Femur (tissue), 1 donor: ENCODE data around the gene CATSPER1.
A peak's percentile ranks its signal among the peaks of the same experiment; 100 is the strongest.

ENCODE experiments used
- DNase-seq: peaks from one replicate; pipeline ENCODE4 v3.0.0-alpha.2; 2017

Gene CATSPER1

DNA sequence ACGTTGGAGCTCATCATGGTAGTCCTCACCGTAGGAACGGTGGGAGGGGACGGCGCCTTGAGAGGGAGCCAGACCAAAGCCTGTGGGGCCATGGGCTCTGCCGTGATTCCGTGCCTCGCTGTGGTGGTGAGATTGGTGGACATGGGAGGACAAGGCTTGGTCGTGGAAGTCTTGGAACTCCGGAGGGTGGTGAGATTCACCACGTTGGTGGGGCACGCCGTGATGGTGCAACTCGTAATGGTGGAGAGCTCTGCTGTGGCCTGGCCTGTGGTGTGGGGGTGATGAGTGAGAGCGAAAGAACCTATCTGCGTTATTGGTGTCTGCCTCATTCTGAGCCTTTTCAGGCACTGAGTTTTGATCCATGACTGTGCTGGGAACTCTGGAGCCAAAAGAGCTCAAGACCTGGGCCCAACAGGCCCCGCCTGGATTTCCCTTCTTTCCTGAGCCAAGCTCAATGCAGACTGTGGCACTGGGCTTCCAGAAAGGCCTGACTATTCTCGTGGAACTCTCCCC lies at the start of gene CATSPER1:
Gene CATSPER1 (minus strand): TSS at position 463 of the 513 bp plus-strand sequence. CDS start 100 bp downstream, at position 363.
- no peak for DNase-seq

DNA sequence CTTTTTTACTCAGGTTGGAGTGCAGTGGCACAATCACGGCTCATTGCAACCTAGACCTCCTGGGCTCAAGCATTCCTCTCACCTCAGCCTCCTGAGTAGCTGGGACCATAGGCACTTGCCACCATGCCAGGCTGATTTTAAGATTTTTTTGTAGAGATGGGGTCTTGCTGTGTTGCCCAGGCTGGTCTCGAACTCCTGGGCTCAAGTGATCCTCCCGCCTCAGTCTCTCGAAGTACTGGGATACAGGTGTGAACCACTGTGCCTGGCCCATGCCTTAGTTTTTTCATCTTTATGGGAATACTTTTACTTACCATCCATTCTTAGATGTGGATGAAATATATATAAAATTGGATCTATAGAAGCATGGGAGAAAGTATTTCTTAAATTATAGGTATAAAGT lies 49.0 kb upstream of the CATSPER1 start:
- no peak for DNase-seq

DNA sequence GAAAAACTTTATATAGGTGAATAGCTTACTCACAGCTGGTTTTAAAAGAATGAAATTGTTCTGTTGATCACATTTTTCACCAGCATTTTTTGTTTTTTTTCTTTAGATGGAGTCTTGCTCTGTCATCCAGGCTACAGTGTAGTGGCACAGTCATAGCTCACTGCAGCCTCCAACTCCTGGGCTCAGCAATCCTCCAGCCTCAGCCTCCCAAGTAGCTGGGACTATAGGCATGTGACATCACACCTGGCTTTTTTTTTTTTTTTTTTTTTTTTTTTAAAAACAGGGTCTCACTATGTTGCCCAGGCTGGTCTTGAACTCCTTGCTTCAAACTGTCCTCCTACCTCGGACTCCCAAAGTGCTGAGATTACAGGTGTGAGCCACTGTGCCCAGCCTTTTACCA lies 47.4 kb upstream of the CATSPER1 start:
- no peak for DNase-seq

DNA sequence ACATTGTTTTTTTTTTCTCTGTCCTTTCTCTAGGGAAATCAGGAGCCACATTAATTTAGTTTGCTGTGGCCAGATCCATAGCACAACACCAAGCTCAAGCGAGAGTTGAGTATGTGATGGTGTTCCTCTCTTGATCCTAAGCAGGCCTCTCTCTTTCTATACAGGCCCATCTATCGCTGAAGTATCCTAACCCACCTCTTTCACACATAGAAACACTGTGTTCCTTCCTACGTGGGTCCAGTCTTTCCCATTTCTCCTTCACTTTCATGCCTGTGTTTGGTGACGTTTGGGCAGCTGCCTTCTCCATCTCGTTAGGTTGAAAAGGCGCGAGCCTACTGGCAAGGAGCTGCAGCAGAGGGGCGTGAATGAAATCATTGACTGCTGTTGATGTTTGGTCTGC lies 46.2 kb upstream of the CATSPER1 start:
- no peak for DNase-seq

DNA sequence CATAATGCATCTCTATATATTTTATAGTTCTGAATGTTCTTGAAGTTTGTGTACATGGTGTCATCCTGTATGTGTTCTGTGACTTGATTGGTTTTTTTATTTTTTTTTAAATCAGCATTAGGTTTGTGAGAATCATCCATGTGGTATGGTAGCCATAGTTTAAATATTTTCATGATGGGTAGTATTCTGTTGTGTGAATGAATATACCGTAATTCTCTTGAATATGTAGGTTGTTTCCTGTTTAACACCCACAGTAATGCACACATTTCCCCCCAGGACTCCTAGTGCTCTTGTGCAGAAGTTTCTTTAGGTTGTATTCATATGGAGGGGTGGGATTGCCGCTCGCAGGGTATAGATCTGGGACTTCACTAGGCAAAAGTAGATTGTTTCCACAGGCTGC lies 45.8 kb upstream of the CATSPER1 start:
- DNase-seq, result no peak

DNA sequence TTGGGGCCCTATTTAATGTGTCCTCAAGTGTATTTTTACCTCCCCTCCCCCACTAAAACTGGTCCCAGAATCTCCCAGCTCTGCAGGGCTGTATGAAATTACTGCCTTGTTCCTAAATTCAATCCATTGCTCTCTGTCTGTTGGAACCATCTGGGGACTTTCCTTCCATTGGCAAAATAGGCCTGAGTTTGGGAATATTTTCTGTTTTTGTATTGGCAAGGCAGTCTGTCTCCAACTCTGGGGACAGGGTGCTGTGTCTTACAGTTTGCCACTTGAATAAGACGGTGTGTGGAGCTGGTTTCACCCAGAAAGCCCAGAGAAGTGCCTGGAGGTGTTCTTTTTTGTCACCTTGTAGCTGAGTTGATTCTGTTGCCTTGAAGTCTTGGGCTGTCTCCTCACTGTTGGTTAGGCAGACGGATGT lies 45.1 kb upstream of the CATSPER1 start:
- DNase-seq, result no peak

DNA sequence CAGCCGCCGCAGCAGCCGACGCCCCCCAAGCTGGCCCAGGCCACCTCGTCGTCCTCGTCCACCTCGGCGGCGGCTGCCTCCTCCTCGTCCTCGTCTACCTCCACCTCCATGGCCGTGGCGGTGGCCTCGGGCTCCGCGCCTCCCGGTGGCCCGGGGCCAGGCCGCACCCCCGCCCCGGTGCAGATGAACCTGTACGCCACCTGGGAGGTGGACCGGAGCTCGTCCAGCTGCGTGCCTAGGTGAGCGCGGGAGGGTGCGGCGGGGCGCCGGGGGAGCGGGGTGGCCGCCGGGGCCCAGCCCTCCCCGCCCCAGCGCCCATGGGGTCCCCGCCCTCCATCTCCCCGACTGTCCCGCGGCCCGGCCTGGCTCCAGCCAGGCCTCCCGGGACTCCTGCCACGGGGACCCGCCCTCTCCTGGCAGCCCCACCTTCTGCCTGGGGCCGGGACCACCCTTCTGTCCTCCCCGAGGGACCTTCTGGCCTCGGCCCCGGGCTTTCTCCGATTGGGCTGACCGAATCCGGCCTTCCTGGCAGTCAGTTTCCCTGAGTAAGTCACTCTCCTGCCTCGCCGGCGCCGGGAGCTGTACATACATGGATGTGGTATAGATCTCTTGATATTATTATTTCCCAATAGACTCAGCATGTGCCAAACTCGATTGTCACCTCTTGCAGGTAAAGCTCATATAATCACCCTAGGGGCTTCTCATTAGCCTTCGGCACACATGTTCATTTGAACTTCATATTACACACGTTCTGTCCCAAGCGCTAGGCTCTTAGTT lies 44.5 kb upstream of the CATSPER1 start:
- DNase-seq, result peak; percentile 77

DNA sequence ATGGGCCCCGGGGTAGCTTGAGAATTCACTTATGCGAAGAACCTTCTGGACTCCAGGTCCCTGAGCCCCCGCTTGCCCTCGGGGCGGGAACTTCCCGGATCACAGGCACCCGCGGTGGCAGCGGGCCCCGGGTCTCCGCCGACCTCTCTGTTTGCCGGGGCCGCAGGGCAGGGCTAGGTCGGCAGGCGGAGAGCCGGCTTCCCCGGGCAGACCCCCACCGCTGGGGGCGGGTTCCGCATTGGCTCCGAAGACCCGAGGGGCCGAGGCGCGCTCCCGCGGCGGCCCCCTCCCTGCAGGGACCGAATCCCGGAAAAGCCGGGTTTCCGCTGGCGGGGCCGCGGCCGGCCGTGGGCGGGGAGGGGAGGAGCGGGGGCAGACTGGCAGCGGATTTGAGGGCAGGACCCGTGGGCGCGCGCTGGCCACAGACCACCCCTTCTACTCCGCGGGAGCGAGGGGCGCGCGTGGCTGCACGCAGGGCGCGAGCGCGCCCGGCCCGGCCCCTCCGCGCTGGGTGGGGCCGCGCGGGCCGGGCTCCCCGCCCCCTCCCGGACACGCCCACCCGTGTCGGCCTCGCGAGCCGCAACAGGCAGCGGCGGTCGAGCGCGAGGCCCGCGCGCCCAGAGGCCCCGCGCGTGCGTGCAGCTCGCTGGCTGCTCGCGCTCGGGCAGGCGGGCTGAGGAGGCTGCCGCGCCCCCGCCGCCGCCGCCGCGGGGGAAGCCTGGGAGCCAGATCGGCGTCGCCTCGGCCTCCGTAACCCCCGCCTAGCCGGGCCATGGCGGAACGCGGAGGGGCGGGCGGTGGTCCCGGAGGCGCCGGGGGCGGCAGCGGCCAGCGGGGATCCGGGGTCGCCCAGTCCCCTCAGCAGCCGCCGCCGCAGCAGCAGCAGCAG lies 43.7 kb upstream of the CATSPER1 start, which contains the start of gene PACS1:
Gene PACS1 (plus strand): TSS at position 558 of the 889 bp plus-strand sequence. CDS start 215 bp downstream, at position 773.
- DNase-seq, result peak; percentile 90

DNA sequence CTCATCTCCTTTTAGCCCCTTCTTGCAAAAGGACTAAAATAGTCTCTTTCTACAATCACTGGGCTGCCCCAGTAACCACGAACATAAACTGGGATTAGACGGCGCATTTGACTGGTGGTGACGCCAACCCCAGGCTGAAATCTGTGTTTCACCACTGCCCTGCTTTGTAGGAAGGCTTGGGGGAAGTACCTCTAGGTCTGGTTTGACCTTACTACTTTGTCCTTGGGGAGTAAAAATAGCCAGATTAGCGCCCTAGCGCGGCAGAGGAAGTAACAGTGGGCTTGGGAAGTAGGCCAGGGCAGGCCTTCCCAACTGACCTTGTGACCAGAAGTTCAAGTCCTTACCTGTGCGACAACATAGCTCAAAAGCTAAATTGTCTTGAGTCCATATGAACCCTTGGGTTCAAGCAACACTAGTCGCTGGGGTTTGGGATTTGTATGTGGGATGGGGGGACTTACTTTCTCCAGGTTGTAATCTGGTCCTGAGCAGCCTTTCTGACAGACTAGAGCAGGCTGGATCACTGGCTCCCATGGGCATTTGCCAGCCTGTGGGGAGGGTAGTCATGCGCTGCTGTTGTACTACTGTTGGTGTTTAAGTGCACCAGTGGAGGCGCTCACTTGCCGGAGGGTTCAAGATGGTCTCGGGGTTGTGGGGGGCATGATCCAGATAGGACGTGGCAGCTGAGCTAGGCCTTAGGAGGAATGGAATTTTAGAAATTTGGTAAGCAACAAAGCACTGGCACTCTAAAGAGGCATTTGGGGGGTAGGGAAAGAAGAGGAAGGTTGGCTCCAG lies 42.8 kb upstream of the CATSPER1 start:
- peak; percentile 66 for DNase-seq

DNA sequence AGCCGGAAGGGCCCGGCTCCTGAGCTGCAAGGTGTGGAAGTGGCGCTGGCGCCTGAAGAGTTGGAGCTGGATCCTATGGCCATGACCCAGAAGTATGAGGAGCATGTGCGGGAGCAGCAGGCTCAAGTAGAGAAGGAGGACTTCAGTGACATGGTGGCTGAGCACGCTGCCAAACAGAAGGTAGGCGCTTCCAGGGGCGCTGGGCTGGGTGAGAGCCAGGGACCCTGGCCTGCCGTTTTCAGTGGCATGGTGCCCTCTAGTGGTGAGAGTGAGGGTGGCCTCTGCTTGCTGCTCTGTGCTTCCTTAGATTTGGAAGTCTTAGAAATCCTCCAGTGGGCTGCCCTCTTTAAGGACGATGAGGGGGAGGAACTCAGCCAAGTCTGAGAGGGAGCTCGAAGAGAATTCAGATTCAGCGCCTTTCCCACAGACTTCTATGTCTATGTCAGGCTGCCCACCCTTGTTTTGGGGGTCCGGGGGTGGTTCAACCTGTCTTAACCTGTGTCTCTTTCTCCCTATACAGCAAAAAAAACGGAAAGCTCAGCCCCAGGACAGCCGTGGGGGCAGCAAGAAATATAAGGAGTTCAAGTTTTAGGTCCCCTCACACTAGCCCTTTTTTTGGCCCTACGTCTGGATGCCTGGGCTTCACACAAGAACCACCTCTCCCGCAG lies 42.0 kb upstream of the CATSPER1 start:
- DNase-seq, result peak; percentile 82

DNA sequence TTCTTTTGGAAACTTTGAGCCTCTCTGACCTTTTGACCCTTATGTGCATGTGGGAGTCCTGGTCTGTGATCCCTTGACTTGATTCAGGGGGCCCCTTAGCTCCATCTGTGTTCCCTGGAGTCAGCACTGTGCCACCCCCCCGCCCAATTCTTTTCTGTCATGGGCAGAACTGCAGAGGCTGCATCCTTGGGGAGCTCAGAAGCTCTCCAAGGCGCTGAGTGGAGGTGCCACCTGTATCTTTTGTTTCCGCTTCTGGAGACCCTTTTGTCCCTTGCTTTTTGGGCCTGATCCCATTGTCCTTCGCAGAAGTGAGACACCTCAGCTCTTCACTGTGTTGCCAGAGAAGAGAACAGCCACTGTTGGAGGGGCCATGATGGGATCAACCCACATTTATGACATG lies 41.4 kb upstream of the CATSPER1 start:
- no peak for DNase-seq

DNA sequence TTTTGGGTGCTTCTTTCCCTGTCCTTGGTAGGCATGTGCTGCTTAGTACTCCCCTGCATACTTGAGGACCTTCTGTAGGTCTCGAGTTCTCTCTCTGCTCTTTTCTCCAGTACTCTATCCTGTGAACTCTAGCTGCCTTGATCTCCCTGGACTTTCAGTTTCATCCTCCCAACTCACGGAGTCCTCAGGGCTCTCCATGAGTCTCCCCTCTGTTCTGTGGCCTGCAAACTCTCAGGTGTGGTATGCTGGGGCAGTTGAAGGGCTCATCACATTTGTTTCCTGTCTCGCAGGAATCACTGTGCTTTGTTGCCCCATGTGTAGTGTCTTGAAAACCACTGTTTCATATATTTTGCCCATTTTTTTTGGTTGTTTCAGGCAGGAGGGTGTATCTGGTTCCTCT lies 40.5 kb upstream of the CATSPER1 start:
- no peak for DNase-seq

DNA sequence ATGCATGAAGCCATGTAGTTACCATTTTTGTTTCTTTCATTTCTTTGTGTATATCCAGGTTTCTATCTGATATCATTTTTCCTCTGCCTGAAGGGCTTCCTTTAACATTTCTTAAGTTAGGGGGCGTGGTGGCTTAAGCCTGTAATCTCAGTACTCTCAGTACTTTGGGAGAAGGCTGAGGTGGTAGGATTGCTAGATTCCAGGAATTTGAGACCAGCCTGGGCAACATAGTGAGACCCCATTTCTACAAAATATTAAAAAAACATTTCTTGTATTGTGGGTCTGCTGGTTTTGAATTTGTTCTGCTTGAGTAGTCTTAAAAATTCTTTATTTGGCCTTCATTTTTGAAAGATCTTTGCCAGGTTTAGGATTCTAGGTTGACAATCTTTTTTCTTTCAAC lies 38.3 kb upstream of the CATSPER1 start:
- no peak for DNase-seq

DNA sequence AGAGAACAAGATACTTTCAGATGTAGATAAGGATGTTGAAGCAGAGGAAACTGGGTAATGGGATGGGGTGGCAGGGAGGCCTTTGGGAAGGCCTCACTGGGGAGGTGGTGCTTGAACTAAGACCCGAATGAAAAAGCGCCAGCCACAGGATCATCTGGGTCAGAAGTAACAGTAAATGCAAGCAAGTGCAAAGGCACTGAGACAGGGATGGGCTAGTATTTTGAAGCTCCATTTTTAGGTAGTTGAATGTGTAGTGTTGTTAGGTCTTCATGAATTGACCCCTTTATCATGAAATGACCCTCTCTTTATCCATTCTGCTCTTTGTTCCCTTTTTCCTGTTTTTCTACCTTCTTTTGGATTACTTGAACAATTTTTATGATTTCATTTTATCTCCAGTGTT lies 37.6 kb upstream of the CATSPER1 start:
- DNase-seq, result no peak

DNA sequence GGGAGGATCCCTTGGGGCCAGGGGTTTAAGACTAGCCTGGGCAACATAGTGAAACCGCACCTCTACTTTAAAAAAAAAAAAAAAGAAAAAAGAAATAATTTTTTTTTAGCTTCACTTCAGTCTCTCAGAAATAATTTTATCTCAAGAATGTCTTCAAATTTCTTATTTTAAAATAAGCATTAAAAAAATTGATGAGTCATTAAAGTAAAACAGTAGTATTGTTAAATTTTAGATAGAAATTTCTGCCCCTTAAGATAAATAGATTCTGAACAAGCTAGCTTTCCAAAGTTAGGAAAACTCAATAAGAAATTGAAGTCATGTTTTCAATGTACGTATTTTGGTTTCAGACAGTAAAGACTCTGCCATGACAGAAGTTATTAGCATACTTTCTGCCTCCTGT lies 36.1 kb upstream of the CATSPER1 start:
- no peak for DNase-seq

DNA sequence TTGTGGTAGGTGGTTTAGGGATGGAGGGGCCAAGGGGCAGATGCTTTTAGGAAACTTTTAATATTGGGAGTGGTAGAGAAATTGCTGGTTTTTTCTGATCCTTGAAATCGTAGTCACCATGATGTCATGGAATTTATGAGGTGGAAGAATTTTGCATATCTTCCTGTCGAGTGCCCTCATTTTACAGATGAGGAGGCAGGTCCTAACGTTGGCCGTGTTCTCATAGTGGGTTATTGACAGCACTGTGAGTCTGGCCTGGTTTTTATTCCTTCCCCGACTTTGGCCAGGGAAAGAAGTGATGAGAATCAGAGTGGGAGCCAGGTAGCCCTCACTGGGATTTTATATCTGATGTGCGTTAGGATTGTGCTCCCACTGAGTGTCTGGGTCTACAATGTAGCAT lies 35.0 kb upstream of the CATSPER1 start:
- no peak for DNase-seq

DNA sequence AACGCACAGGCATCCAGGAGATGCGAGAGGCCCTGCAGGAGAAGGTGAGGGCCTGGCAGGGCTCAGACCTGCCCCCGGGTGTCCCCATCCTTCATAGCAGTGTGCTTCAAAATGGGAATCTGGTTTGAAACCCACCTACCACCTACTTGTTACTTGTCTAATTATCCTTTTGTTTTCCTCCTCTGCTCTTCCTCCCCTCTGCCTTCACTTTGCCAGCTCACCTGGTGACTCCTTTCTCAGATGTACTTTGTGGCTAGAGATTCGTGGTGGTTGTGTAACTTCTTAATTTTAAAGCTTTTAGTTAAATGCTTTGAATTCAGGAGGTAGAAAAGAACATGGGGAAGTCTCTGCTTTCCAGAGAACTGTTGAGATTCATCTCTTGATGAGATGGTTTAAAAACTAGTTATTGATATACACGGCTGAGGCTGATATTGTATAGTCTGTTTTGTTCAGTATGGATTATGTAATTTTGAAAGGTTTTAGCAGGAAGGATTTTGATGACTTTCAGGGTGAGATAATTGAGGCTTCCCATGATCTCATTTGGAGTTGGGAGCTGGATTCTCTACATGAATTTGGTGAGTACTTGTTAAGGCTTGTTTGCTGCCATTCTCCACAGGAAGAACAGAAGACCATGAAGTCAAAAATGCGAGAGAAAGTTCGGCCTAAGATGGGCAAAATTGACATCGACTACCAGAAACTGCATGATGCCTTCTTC lies 33.8 kb upstream of the CATSPER1 start:
- DNase-seq, result no peak

DNA sequence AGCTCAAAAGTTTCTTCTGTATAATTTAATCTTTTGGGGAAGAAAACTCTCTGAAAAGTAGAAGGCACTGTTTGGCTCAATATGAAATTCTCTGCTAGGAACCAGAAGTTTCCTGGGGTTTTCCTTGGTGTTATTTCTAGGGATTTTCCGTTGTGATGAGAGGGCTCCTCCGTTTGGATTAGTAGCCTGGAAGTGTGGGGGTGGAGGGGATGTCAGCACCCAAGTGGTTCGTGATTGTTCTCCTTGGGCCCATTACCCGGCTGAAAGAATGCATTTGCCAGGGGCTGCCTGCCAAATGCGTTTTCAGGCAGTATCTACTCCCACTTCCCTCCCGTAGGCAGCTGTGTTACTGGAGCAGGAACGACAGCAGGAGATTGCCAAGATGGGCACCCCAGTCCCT lies 30.2 kb upstream of the CATSPER1 start:
- DNase-seq, result no peak

DNA sequence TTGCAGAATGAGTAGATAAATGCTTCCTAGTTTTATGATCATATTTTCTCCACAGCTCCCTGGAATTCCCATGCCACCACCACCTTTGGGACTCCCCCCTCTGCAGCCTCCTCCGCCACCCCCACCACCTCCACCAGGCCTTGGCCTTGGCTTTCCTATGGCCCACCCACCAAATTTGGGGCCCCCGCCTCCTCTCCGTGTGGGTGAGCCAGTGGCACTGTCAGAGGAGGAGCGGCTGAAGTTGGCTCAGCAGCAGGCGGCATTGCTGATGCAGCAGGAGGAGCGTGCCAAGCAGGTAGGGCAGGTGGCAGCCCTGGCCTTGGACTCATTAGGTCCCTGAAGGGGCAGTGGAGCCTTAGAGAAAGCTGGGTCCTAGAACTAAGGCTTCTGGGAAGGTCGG lies 28.7 kb upstream of the CATSPER1 start:
- no peak for DNase-seq

DNA sequence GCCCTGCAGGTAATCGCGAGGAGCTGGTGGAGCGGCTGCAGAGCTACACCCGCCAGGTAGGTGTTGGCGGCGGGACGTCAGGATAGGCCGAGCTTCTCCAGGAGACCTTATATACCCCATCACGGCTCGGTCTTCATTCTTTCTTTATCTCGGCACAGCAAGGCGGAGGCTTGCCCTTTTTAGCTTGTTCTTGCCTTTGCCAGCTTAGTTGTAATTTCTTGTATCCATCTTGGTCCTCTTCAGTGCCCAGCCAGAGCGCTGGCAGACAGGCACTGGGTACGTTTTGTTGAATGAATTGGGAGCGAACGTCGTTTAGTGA lies 26.3 kb upstream of the CATSPER1 start:
- no peak for DNase-seq

DNA sequence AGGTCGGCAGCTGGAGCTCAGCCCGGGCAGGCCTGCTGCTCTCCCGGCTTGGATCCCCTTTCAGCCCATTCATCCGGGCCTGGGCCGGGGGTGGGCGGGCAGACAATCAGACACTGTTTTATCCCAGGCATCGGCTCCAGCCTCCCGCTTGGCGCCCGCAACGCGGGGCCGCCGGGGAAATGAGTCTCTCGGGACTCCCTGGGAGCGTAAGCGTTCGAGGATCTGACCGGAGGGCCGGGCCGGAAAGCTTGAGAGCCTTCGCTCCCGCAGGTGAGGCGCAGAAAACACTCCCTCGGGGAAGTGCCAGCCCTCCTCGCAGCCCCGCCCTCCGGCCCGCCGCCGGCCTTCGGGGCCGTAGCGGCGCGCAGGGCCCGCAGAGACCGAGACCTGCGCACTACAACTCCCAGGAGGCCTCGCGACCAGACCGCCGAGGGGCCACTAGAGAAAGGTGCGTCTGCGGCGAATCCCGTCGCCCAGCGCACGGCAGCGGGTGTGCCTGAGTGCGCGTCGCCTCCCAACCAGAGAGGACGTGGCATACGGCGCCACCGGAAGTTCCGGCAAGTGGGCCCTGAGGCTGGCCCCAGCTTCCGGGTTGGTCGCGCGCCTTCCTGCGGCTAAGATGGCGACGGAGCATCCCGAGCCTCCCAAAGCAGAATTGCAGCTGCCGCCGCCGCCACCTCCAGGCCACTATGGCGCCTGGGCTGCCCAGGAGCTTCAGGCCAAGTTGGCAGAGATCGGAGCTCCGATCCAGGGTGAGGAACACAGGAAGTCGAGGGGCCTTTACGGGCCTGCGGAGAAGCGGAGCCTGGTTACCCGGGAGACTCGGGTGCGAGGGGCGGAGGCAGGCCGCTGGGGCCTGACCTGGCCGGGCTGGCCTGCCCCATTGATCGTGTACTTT lies 25.7 kb upstream of the CATSPER1 start, which contains the start of gene SF3B2:
Gene SF3B2 (plus strand): TSS at position 599 of the 898 bp plus-strand sequence. CDS start 21 bp downstream, at position 620.
- DNase-seq, result peak; percentile 99
